Measurements from ENCODE around the gene VAPA.

The VAPA gene, protein sequence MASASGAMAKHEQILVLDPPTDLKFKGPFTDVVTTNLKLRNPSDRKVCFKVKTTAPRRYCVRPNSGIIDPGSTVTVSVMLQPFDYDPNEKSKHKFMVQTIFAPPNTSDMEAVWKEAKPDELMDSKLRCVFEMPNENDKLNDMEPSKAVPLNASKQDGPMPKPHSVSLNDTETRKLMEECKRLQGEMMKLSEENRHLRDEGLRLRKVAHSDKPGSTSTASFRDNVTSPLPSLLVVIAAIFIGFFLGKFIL

GRCh38 chr18:9913526-9914333, at the start of gene VAPA:
TSS of gene VAPA (plus strand) at chr18:9914016. CDS start at chr18:9914257, 241 bp downstream.
- DNase-seq, result peak; percentile 83 to 85

GRCh38 chr18:9865764-9866490, 47.9 kb upstream of the VAPA start:
- DNase-seq, result no peak

- DNase-seq, result no peak
Measured at GRCh38 chr18:9866627-9867026, 47.2 kb upstream of the VAPA start.

DNA sequence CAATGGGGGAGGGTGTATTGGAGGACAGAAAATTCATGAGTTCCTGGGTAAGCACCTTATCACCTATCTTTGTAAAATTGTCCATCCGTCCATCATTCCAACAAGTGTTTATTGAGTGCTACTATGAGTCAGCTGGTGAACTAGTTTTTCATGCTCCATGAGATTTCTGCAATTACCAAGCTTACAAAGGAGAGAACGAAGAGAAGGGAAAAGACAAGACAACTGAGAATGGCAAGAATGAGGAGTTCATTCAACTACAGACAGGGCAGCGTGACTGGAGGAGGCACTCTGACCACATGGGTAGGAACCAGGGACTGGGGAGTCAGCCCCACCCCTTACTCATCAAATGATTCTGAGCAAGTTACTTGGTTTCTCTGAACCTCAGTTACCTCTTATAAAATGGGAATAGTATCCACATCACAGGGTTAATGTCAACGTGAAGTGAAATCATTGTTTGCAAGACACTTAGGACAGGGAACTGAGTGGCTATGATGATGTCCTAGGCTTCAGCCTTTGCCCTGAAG, 46.7 kb upstream of the VAPA start:
- no peak for DNase-seq

DNA sequence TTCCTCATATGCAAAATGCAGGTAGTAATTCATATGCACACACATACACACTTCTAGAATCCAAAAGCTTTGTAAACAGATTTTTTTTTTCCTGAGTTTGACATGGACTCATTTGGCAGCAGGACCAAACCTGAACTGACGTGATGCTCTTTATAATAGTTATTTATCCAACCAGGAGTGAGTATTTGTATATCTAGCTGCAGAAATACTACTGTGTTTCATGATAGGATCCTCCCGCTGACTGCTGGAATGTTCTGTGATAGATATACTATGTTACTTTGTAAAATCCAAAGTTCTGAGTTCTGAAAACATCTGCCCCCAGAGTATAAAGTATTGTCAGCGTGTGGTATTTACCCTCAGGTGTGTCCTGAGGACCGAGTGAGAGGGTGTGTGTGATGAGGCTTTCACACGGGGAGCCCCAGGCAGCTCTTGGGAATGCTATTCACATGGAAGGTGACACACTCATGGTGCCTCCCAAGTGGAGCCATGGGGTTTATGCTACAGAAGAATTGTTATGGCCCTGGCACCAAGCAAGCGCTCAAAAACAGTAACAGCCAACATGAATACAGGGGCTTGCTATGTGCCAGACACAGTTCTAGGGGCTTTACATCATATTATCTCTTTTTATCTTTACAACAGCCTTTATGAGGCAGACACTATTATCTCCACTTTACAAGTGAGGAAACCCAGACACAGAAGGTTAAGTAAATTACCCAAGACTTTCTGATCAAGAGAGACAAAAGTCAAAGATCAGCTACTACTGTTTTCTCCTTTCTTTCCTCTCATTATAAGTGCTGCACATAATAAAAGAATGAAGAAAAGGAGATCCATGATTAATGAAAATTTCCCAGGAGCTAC, 44.7 kb upstream of the VAPA start:
- no peak for DNase-seq

GRCh38 chr18:9869715-9870430, 43.9 kb upstream of the VAPA start:
- DNase-seq, result no peak

DNA sequence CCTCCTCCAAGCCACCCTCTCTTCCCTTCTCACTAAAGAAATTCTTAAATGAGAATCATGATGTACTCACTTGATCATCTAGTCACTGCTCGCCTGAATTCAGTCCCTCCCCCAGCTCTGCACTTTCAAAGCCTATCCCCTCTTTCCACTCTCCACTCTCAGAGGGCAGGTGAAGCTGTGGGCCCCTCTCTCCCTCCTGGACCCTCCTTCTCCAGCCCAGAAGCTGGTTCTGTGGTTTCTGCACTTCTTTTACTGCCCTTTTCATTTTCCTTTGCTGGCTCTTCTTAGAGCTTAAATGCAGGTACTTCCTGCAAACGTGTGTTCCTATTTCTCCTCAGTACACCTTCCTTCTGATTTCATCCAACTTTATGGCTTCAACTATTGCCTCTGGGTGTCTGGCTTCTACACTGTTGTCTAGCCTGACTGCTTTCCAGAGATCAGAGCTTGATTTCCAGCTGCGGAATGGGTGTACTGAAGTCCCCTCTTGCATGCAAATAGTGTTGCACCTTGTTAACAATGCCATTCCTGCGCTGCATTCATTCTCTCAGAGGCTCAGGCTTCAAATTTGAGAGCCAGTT, 43.3 kb upstream of the VAPA start:
- no peak for DNase-seq

DNA sequence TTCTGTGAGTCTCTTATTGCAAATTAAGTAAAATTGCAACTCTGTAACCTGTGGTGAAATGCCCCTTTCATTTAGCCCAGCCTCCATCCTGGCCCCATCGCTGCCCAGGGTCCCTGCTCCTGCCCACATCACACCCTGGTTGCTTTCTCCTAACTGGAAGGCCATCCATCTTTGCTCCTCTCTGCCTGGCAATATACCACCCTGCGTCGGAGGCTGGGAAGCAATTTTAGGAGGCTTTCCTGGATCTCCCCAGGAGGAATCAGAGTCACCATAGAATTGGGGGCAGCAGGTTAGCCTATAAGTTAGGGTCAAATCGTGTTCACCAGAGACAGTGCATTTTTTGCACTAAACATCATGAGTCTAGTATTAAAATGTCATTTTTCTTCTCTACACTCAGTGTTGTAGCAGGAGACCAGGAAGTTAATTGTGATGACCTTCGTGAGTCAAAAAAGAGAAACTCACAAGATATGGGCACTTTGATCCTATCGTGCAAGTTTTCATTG, 42.5 kb upstream of the VAPA start:
- no peak for DNase-seq

- no peak for DNase-seq
Measured at GRCh38 chr18:9872823-9873222, 41.0 kb upstream of the VAPA start.

DNA sequence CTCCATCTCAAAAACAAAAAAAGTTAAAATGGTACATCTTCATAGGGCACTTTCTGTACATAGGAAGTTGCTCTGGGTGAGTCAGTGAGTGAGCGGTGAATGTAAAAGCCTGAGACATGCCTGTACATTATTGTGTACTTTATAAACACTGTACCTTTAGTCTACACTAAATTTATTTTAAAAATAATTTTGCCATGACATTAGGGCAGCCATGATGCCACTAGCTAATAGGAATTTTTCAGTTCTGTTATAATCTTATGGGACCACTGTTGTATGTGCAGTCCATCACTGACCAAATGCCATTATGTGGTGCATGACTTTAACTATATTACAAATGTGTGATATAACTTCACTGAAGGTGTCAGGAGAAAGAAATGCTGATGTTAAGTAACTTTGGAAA, 39.1 kb upstream of the VAPA start:
- DNase-seq, result no peak

DNA sequence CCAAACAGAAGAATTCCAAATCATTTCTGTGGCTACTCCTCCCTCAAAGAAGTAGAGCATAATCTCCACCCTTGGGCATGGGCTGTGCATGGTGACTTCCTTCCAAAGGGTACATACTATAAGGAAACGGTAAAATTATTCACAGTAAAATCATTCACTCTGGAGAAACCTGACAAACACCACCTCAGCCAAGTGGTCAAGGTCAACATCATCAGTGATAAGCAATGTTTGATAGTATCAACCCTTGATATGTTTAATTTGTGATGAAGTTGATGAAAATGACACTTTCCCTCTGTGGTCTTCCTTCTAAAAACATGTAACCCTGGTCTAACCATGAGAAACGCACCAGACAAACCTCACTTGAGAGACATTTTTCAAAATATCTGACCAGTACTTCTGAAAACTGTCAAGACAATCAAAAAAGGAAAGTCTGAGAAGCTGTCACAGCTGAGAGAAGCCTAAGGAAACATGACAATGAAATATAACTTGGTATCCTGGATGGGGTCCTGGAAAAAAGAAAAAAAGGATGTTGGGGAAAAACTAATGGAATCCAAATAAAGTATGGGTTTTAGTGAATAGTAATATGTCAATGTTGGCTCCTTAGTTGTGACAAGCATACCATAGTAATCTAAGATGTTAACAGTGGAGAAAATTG, 37.5 kb upstream of the VAPA start:
- DNase-seq, result no peak

DNA sequence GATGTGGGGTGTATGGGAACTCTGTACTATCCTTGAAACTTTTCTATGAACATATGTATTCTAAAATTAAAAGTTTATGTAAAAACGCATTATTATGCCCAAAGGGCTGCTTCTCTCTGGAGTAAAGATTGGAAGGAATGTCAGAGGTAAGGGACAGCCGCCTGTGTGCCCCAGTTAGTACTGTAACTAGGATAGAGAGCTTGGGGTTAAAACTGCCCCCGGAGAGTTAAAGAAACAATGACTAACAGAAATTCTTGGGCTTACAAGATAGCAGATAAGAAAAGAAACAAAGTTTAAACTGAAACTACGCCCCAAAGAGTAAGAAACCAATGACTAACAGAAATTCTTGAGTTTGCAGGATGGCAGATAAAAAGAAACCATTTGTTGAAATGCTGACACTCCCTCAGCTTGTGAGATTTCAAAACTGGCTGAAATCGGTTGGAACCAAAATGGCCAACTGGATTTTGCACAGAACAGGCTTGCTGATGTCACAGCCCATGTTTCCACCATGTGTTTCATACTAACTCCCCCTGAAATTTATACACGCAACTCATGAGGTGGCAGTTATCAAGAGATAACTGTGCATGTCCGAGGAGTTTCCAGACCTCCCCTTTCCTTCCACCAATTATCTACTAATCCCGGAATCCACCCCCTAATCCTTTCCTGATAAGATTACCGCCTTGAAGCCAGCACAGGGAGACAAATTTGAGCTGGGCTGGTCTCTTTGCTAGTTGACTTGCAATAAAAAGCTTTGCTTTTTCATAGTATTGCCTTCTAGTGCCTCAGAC, 36.8 kb upstream of the VAPA start:
- no peak for DNase-seq

GRCh38 chr18:9877655-9878014, 36.2 kb upstream of the VAPA start:
- DNase-seq, result no peak

DNA sequence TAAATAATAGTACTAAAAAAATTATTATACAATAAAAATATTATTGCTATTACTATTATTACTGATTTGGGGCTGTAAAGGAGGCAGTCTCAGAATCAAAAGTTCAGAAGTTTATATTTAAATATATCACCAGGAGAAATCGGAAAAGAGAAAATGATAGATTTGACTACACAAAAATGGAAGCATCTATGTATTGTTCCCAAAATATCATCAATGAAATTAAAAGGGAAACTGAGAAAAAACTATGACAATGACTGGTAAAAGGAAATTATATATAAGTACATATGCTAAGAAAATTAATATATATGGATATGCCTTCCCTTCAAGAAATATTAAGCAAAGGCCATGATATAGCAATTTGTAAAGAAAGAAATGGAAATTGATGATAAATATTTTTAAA, 35.7 kb upstream of the VAPA start:
- no peak for DNase-seq

GRCh38 chr18:9878783-9879242, 35.0 kb upstream of the VAPA start:
- no peak for DNase-seq

DNA sequence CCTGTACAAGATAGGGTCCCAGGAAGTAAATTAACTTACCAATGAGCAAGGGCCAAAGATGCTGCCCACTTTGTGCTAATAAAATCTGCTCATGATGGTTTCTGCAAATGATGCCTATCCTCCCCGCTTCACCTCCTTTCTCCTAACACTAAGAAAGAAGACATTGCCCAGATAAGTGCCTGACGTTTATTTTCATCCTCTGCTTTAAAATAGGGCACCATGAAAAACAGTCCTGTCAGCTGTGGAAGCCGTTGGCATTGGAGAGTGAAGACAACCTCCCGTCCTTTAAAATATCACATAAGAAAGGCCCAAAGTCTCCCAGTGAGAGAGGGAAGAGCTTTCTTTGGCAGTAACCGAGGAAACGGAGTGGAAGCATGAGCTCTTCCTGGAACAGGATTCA, 29.7 kb upstream of the VAPA start:
- DNase-seq, result no peak

DNA sequence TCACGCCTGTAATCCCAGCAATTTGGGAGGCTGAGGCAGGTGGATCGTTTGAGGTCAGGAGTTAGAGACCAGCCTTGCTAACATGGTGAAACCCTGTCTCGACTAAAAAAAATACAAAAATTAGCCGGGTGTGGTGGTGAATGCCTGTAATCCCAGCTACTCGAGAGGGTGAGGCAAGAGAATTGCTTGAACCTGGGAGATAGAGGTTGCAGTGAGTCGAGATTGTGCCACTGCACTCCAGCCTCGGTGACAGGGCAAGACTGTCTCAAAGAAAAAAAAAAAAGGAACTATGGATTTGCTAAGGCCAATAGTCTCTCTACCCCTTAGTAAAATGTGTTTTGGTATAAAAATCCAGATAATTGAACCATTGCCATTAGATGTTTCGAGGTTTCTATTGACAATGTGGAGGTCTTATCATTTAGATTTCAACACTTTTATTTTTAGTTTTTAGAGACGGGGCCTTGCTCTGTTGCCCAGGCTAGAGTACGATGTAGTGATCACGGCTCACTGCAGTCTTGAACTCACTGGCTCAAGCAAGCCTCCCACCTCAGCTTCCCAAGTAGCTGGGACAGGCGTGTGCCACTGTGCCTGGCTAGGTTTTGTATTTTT, 29.2 kb upstream of the VAPA start:
- no peak for DNase-seq

- DNase-seq, result no peak
Measured at GRCh38 chr18:9885170-9886004, 28.4 kb upstream of the VAPA start, which contains the start of gene TXNDC2. TSS of gene TXNDC2 (plus strand) at chr18:9885973. CDS start at chr18:9886681, 708 bp downstream.

DNA sequence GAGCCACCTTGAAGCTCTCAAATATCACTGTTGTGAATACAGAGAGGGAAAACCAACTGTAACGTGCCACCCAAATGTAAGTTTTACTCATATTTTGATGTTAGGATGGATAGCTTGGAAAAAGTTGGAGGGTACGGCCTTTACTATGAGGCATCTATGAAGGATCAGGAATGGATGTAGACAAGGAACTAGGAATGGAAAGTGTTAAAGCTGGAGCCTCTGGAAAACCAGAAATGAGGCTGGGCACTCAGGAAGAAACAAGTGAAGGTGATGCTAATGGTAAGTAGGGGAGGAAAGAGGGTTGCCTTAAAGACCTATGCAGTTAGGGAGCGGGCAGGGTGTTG, 27.8 kb upstream of the VAPA start:
- no peak for DNase-seq
